ENCODE data around the gene KMT5B. TPM values are rescaled to one million over a fixed set of nuclear protein-coding genes. Genes with fewer than 3 reads are reported as not detected.

The KMT5B gene
- total RNA-seq, 1 experiment from 2014 or later = 16.5 TPM

DNA sequence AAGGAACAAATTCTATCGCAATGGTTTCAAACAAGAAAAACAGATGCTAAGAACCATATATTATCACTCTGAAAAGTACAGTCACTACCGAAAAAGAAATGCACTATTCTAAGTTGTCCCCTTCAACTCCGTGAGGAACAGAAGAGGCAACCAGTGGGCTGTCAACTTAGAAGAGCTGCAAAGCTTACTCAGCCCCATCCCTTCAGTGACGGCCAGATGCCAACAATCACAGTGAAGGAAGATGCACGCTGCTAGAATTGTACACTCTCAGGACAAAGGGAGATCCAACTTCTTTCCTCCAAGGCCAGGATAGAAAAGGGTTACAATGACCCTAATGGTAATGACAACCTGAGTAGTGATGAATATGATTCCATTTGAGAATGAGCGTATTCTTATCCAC lies 53.4 kb downstream of the KMT5B start:
- DNase-seq (ENCODE audit: low read depth, low spot score) = no peak
- in situ Hi-C loops (cut with HindIII; ENCODE audit: low pct_unique_long_range_greater_than_20kb, low sequenced_read_pairs) = no loop called here

DNA sequence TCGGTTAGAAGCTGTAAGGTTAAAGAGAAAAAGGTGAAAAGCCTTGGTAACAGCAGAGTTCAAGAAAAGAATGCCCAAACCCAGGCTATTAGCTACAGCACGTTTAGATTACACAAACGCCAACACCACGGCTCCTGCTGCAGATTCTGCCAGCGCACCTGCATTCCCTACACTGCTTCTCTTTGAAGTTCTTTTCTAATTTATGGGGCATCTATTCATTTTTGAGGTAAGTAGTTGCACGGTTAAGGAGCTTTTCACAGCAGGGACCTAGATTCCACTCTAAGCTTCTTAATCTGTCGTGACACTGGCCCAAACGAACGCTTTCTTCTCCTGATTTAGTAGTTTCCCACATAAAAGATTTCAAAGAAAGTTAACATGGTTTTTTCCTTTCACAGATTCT lies 53.9 kb downstream of the KMT5B start:
- DNase-seq (ENCODE audit: low read depth, low spot score) = no peak
- in situ Hi-C loops (cut with HindIII; ENCODE audit: low pct_unique_long_range_greater_than_20kb, low sequenced_read_pairs) = no loop called here

DNA sequence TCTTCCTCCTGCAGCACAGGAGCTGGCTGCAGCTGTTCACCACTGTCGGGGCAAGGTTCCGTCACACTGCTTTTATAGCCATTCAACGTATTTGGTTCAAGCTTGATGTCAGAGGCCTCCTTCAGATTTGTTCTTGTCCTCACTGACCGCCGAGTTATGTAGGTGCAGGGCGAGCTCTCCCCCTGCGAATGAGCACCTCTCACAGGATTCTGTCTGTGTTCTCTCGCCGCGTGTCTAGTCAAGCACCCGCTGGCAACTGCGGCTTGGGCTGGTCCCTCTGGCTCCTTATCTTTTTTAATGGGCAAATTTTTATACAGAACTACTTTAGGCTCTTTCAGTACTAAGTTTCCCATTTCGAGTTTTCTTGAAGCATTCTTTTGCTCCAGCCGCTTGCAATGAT lies 54.5 kb downstream of the KMT5B start:
- no peak for DNase-seq (ENCODE audit: low read depth, low spot score)
- in situ Hi-C loops (cut with HindIII; ENCODE audit: low pct_unique_long_range_greater_than_20kb, low sequenced_read_pairs) = no loop called here

- in situ Hi-C loops (cut with HindIII; ENCODE audit: low pct_unique_long_range_greater_than_20kb, low sequenced_read_pairs) = no loop called here
- no peak for DNase-seq (ENCODE audit: low read depth, low spot score)
Measured at GRCh38 chr11:68153742-68154141, 59.4 kb downstream of the KMT5B start.

DNA sequence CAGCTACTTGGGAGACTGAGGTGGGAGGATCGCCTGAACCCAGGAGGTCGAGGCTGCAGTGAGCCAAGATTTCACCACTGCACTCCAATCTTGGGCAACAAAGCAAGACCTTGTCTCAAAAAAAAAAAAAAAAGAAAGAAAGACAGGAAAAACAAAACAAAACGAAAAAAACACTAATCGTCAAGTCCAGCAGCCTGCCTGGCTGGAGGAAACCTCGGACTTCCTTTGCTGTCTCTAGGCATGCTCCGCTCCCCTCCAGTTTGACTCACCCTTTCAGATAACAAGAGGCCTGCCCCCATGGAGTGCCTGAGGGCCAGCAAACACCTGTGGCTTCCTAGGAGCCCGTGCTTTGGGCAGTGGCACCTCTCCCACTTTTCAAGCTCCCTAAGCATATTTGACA lies 63.1 kb downstream of the KMT5B start:
- DNase-seq (ENCODE audit: low read depth, low spot score) = no peak
- in situ Hi-C loops (cut with HindIII; ENCODE audit: low pct_unique_long_range_greater_than_20kb, low sequenced_read_pairs) = no loop called here

DNA sequence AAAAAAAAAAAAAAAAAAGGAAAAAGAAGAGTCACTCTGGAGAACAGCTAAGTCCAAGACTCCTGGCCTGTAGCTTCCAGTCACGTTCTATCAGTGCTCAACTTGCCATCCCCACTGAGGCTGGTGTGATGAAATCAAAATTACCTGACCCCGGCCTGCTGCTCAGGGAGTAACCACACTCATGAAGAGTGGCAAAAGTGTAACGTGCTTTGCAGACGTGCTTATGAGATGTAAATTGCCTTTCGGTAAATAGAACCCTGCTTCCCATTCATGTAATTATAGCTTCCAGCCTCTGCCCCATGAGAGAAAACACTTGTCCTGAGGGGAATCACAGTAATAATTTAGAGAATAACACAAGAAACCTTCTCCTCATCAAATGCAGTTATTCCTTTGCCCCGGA lies 63.7 kb downstream of the KMT5B start:
- DNase-seq (ENCODE audit: low read depth, low spot score) = no peak
- in situ Hi-C loops (cut with HindIII; ENCODE audit: low pct_unique_long_range_greater_than_20kb, low sequenced_read_pairs) = no loop called here

DNA sequence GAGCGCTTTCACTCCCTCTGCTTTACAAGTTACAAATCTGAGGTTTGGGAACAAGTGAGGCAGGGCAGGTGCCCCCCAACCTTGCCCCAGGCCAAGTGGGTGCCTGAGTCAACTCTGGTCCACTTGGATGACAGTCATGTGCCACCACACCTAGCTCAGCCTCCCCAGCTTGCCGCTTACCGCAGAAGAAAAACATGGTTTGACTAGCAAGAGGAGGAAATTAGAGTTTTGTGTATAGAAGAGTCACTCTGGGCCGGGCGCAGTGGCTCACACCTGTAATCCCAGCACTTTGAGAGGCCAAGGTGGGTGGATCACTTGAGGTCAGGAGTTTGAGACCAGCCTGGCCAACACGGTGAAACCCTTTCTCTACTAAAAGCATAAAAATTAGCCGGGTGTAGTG lies 64.2 kb downstream of the KMT5B start:
- in situ Hi-C loops (cut with HindIII; ENCODE audit: low pct_unique_long_range_greater_than_20kb, low sequenced_read_pairs) = no loop called here
- no peak for DNase-seq (ENCODE audit: low read depth, low spot score)

DNA sequence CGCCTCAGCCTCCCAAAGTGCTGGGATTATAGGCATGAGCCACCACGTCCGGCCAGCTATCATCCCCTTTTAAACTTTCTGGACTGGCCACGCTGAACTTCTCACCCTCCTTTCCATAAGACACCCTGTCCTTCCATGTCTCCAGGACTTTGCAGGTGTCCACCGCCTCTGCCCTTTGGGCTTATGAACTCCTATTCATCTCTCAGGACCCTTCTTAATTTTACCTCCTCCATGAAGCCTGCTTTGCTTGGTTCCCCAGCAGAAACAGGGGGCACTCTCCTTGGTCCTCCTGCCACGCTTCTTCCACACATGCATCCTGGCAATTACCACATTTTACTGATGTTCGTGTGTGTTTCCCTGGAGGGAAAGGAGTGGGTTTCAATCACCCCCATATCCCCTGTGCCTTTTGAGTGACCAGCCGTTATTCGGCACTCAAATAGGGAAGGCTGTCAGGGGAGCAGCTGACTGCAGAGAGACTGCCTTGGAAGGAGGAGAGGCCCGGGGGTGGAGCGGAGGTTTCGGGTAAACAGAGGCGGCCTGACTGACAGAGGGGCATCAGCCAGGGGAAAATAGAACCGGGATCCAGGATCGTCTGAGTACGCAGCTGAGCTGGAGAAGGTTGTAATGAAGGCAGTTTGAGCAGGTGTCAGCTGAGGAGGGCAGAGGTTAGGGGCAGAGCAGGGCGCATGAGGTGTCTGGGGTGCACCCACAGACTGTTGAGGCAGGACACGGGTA lies 64.9 kb downstream of the KMT5B start:
- in situ Hi-C loops (cut with HindIII; ENCODE audit: low pct_unique_long_range_greater_than_20kb, low sequenced_read_pairs) = no loop called here

DNA sequence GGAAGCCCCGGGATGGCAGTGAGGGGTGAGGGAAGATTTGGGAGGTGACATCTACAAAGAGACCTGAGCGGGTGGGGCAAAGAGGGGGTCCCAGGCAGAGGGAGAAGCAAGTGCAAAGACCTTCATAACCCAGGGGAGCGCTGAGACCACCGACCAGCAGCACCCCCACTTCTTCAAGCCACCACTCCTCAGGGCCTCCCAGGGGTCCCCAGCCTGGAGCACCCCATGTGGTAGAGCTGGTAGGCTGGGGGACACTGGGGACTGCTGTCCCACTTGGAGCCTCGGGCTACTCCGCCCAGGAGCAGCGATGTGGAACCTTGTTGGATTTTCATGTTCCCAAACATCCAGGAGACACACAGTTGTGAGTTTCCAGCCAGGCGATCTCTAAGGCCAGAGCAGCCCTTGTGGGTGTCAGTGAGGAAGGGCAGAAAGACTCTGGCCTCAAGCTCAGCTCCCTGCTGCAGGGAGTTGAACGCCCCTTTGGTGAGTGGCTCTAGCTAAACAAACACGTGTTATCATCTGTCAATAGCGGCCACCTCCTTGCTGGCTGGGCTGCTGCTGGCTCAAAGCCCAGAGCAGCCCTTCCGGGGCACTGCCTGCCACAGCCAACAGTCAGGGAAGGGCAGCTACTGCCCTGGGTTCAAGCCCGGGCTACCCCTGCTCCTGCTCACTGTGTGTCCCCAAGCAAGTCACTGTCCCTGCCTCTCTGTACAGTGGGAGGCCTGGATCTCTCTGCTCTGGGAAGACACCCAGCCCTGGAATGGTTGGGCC lies 66.2 kb downstream of the KMT5B start:
- in situ Hi-C loops (cut with HindIII; ENCODE audit: low pct_unique_long_range_greater_than_20kb, low sequenced_read_pairs) = no loop called here
- peak; percentile 9 for DNase-seq (ENCODE audit: low read depth, low spot score)

More for the DNA sequence above, 64.9 kb downstream of the KMT5B start:
- no peak for DNase-seq (ENCODE audit: low read depth, low spot score)

DNA sequence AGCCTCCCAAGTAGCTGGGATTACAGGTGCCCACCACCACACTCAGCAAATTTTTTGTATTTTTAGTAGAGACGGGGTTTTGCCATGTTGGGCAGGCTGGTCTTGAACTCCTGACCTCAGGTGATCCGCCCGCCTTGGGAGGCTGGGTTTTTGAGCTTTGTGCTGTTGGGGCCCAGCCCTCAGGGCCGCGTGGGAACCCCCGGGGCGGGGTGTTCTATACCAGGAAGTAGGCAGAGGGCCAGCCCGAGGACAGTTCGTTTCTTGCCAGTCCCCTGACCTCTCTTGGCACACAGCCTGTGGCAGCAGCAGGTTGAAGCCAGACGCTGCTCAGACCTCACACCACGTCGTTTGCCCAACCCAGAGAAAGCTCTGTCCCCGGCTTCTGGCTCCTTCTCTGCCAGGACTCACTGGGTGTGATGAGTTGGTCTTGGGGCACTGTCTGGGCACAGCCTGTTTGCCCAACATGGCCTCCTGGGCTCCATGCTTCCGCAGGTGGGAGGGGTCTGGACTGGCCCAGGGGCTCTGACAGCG lies 67.0 kb downstream of the KMT5B start:
- in situ Hi-C loops (cut with HindIII; ENCODE audit: low pct_unique_long_range_greater_than_20kb, low sequenced_read_pairs) = no loop called here
- DNase-seq (ENCODE audit: low read depth, low spot score) = no peak

DNA sequence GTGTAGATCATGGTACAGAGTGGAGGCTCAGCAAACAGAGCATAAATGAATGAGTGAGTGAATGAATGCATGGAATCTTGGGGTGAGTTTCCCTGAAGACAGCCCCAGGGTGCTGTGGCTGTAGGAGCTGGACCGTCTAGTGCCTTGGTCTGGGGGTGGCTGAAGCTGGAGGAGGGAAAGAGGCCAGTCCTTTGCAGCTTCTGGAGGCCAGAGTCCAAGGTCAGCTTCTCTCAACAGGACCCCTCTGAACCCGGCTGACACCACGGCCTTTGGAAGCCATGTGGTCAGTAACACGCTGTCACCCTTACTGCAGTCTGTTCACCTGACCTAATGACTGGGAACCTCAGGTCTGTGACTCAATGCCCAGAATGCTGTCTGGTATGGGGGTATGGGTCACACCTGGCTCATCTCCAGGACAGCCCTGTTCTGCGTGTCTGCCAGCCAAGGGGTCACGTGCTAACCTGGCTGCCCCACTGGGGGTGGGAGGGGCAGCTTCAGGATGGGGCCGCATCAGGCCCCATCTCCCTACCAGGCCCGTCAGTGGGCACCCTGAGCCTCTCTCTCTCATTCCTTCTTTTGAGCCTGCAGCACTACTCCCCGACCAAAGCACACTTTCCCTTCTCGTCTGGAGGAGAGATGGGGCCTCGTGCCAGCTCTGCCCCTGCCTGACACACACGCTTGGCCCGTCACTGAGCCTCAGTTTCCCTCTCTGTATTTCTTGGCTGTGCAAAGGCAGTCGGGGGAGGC lies 67.8 kb downstream of the KMT5B start:
- in situ Hi-C loops (cut with HindIII; ENCODE audit: low pct_unique_long_range_greater_than_20kb, low sequenced_read_pairs) = no loop called here
- no peak for DNase-seq (ENCODE audit: low read depth, low spot score)

- no peak for DNase-seq (ENCODE audit: low read depth, low spot score)
- in situ Hi-C loops (cut with HindIII; ENCODE audit: low pct_unique_long_range_greater_than_20kb, low sequenced_read_pairs) = no loop called here
Measured at GRCh38 chr11:68143310-68143689, 69.8 kb downstream of the KMT5B start.

DNA sequence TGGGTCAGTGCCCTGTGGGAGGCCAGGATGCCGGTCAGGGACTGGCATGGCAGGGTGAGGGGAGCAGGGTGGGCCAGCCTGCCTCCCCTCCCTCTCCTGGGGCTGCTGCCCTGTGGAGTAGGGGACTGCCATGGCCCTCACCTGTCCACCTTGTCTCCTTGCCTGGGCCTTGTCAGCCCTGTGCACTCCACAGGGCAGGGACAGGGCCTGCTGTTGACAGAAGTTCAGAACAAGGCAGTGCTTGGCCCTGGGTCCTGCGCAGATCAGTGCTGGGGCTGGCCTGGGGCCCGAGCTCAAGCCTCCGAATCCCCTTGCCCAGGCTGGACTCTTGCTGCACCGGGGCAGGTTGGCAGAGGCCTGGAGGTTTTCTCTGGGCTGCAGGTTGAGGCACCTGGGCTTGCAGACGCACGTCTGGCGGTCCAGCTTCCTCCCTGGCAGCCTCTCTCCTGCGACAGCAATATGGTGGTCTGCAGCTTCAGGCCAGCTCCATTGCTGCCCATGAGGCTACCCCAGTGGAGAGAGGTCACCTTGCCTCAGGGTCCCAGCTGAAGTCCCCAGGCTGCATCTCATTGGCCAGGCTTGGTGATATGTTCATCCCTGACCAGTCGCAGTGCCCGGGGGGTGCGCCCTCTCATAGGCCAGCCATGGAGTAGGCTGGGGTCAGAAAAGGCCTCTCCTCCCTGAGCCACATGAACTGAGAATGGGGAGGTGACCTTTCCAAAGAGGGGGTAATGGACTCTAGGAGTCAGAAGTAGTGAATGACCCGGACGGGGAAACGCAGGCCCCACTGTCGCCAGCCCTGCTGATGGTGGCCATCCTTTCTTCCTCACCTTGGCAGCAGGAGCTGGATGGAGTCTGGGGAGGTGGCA lies 70.4 kb downstream of the KMT5B start:
- in situ Hi-C loops (cut with HindIII; ENCODE audit: low pct_unique_long_range_greater_than_20kb, low sequenced_read_pairs) = no loop called here
- no peak for DNase-seq (ENCODE audit: low read depth, low spot score)

- DNase-seq (ENCODE audit: low read depth, low spot score) = no peak
- in situ Hi-C loops (cut with HindIII; ENCODE audit: low pct_unique_long_range_greater_than_20kb, low sequenced_read_pairs) = no loop called here
Measured at GRCh38 chr11:68142028-68142412, 71.1 kb downstream of the KMT5B start.

- no peak for DNase-seq (ENCODE audit: low read depth, low spot score)
- in situ Hi-C loops (cut with HindIII; ENCODE audit: low pct_unique_long_range_greater_than_20kb, low sequenced_read_pairs) = no loop called here
Measured at GRCh38 chr11:68141246-68142027, 71.7 kb downstream of the KMT5B start.

DNA sequence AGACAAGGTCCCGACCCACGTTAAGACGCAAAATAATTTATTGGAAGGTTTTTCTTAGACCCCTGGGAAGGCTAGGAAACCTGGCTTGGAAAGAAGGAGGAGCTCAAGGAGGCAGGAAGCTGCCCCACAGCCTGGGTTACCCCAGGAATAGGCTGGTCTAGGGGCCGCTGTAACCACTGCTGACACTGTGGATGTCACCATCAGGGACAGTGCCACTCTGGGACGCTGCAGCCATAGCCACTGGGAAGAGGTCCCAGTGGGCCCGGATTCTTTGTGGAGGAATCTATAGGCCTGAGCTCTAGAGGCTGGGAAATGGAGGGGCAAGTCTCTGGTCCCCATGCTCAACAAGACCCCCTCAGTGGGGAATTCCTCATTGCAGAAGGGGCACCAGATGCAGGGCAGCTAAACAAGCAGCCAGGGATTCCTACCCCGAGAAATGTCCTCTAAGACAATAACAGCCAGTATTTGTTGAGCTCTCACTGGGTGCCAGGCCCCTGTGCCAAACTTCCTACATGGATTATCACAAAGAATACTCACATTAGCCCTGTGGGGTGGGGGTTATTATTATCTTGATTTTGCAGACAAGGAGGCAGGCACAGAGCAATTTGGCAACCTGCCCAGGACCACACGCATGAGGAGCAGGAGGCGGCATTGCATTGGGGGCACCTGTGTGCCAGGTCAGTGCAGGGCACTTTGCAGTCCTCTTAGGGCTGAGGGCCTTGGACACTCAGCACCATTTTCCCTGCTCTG lies 72.4 kb downstream of the KMT5B start:
- in situ Hi-C loops (cut with HindIII; ENCODE audit: low pct_unique_long_range_greater_than_20kb, low sequenced_read_pairs) = no loop called here
- no peak for DNase-seq (ENCODE audit: low read depth, low spot score)

All from SK-MEL-5 (cell line).